K562 (cell line): ENCODE measurements around the gene IGFBP4. TPM values are rescaled to one million over a fixed set of nuclear protein-coding genes. Genes with fewer than 3 reads are reported as not detected.
A peak's percentile ranks its signal among the peaks of the same experiment; 100 is the strongest.

Experiments
- ATAC-seq: fragments of 200-7000 bp; cut with Tn5 transposase; 3 replicates; pipeline ENCODE4 v1.9.1; 2020; ENCODE audit warnings: moderate library complexity
- BruUV-seq: library from RNA; stranded (reverse); fragments of 400-500 nt; replicated peaks from 2 replicates; lab custom pipeline; 2021; lab: Mats Ljungman, UMichigan
- CTCF ChIA-PET: fragments of 300-600 bp; formaldehyde crosslinking; extraction: SDS; loops from one replicate; lab custom pipeline; 2021; ENCODE audit warnings: low intra/inter-chr PET ratio; lab: Yijun Ruan, JAX
- POLR2A ChIA-PET: fragments of 300-600, 350-650 bp; sonication (Branson Sonifier 250); formaldehyde crosslinking; extraction: SDS; loops from one replicate; lab custom pipeline; 2021; ENCODE audit warnings: antibody characterized with exemption, inconsistent platforms; lab: Yijun Ruan, JAX
- DNase-seq, 4 experiments: peaks; one replicate each; pipeline versions ENCODE4 v3.0.0 to v3.0.0-alpha.2; 2011 to 2018; ENCODE audit warnings: low spot score in 3 of 4, mixed read lengths in 3 of 4; ENCODE audit errors: extremely low read depth in 1 of 4
- FAIRE-seq: peaks from 2 replicates; lab custom pipeline; 2011; peaks lifted over from hg19 to GRCh38; lab: Jason Lieb, UNC
- H2AFZ ChIP-seq: 2 replicates; pipeline ENCODE4 v1.6.0; 2011; ENCODE audit warnings: low read depth, low read length, control low read depth, inconsistent platforms
- H3K27ac ChIP-seq: fragments of 200-600 bp; 3 replicates; pipeline ENCODE4 v1.8.0; 2011; ENCODE audit warnings: low read depth, mild to moderate bottlenecking, control low read depth, inconsistent platforms, low read length, moderate library complexity, mixed read lengths; ENCODE audit errors: extremely low read depth
- H3K27me3 ChIP-seq, 2 experiments: fragments of 300-600 bp in 1 of 2; 2 replicates in 1 of 2; 3 replicates in 1 of 2; pipeline versions ENCODE4 v1.6.0 to v1.8.0; 2011; ENCODE audit warnings: inconsistent platforms in 2 of 2, low read length in 2 of 2, mild to moderate bottlenecking in 1 of 2, mixed read lengths in 1 of 2, moderate library complexity in 1 of 2; ENCODE audit not compliant: control insufficient read depth in 2 of 2, insufficient read depth in 2 of 2
- H3K36me3 ChIP-seq: fragments of 300-600 bp; 3 replicates; pipeline ENCODE4 v1.8.0; 2011; ENCODE audit warnings: mild to moderate bottlenecking, low read length, inconsistent platforms; ENCODE audit not compliant: control insufficient read depth, insufficient read depth
- H3K4me1 ChIP-seq, 2 experiments: fragments of 200-600 bp in 1 of 2; replicated peaks in 1 of 2; 2 replicates in 1 of 2; 3 replicates in 1 of 2; pipeline versions ENCODE4 v1.5.1 to v1.8.0; 2011; ENCODE audit warnings: inconsistent platforms in 2 of 2, low read length in 2 of 2, mild to moderate bottlenecking in 1 of 2, mixed read lengths in 1 of 2, moderate library complexity in 1 of 2; ENCODE audit not compliant: control insufficient read depth in 2 of 2, insufficient read depth in 2 of 2
- H3K4me2 ChIP-seq: 2 replicates; pipeline ENCODE4 v1.6.1; 2011; ENCODE audit warnings: low read length, control low read depth, inconsistent platforms, mixed read lengths; ENCODE audit not compliant: insufficient read depth
- H3K4me3 ChIP-seq: fragments of 200-600 bp; sonication (generic), shearing (Covaris generic); 2 replicates; pipeline ENCODE4 v1.5.1; 2016; ENCODE audit warnings: control low read depth, inconsistent platforms
- H3K79me2 ChIP-seq: fragments of 200-600 bp; 3 replicates; pipeline ENCODE4 v1.8.0; 2011; ENCODE audit warnings: low read length, inconsistent platforms; ENCODE audit not compliant: control insufficient read depth, insufficient read depth
- H3K9ac ChIP-seq, 2 experiments: 2 replicates each; pipeline versions ENCODE4 v1.6.0 to v1.6.1; 2011; ENCODE audit warnings: low read depth in 2 of 2, low read length in 2 of 2, control low read depth in 1 of 2, inconsistent platforms in 1 of 2, mild to moderate bottlenecking in 1 of 2, mixed read lengths in 1 of 2; ENCODE audit not compliant: insufficient read depth in 1 of 2
- H3K9me1 ChIP-seq: one replicate; pipeline ENCODE4 v1.6.0; 2011; ENCODE audit warnings: inconsistent platforms, mild to moderate bottlenecking, low read length, moderate library complexity; ENCODE audit not compliant: control insufficient read depth, insufficient read depth
- H3K9me3 ChIP-seq: replicated peaks from 2 replicates; pipeline ENCODE4 v1.5.1; 2011; ENCODE audit warnings: low read depth, low read length, inconsistent platforms; ENCODE audit not compliant: control insufficient read depth, insufficient read depth
- H4K20me1 ChIP-seq: replicated peaks from 2 replicates; pipeline ENCODE4 v1.6.1; 2011; ENCODE audit warnings: low read length, inconsistent platforms, mixed read lengths; ENCODE audit not compliant: control insufficient read depth, insufficient read depth
- CBFA2T2 ChIP-seq: fragments of 450-650 bp; conservative IDR thresholded peaks from 2 replicates; pipeline ENCODE4 v1.6.1; 2017; ENCODE audit warnings: mild to moderate bottlenecking
- FOXJ3 ChIP-seq: sonication (generic); formaldehyde crosslinking; IDR thresholded peaks from 2 replicates; pipeline ENCODE4 v1.4.0; 2020; ENCODE audit warnings: mild to moderate bottlenecking, missing genetic modification reagents
- MAFG ChIP-seq: fragments of 450-650 bp; conservative IDR thresholded peaks from 2 replicates; pipeline ENCODE4 v1.6.1; 2016; ENCODE audit warnings: missing genetic modification characterization, missing compliant biosample characterization
- MTA3 ChIP-seq: fragments of 450-650 bp; formaldehyde crosslinking; IDR thresholded peaks from 2 replicates; pipeline ENCODE4 v1.6.1; 2017; ENCODE audit warnings: mild to moderate bottlenecking, borderline replicate concordance
- PHF8 ChIP-seq: fragments of 200-600 bp; sonication (generic); IDR thresholded peaks from 2 replicates; pipeline ENCODE4 v1.6.1; 2012; ENCODE audit warnings: mixed run types, mild to moderate bottlenecking, inconsistent platforms, low read length, moderate library complexity, borderline replicate concordance
- SMAD3 ChIP-seq: fragments of 450-650 bp; formaldehyde crosslinking; conservative IDR thresholded peaks from 2 replicates; pipeline ENCODE4 v1.4.0; 2020; ENCODE audit warnings: mild to moderate bottlenecking
- TCF7 ChIP-seq: sonication (generic); IDR thresholded peaks from 2 replicates; pipeline ENCODE4 v1.6.1; 2016; ENCODE audit warnings: antibody characterized with exemption, borderline replicate concordance
- THRB ChIP-seq: fragments of 450-650 bp; formaldehyde crosslinking; conservative IDR thresholded peaks from 2 replicates; pipeline ENCODE4 v1.4.0; 2022; ENCODE audit warnings: mild to moderate bottlenecking, missing genetic modification characterization
- ZNF263 ChIP-seq: sonication (generic); formaldehyde crosslinking; IDR thresholded peaks from 2 replicates; pipeline ENCODE4 v1.8.0; 2022; ENCODE audit warnings: mild to moderate bottlenecking, missing genetic modification reagents, borderline replicate concordance
- ZNF518B ChIP-seq: fragments of 250-450 bp; sonication (Bioruptor Pico); IDR thresholded peaks from 2 replicates; pipeline ENCODE4 v1.5.0; 2021; ENCODE audit warnings: mild to moderate bottlenecking, moderate library complexity
- WGBS: fragments of 100-300 bp; shearing (Covaris generic); methylation state at CpG from one replicate; pipeline ENCODE4 v1.1.6; 2016; ENCODE audit warnings: low coverage, mixed read lengths; ENCODE audit not compliant: insufficient coverage; ENCODE audit errors: missing lambda C conversion rate; 5-methylcytosine and 5-hydroxymethylcytosine counted together
- in situ Hi-C: fragments of 300-500 bp; cut with MboI; formaldehyde crosslinking; loops from 4 replicates; pipeline ENCODE4 v1.15.0; 2018; ENCODE audit warnings: inconsistent platforms, mixed read lengths
- intact Hi-C: fragments of 100-400 bp; cut with micrococcal nuclease; formaldehyde crosslinking; loops from 2 replicates; pipeline ENCODE4 v1.14.2; 2022
- polyA plus RNA-seq, 8 experiments: library from polyadenylated mRNA; depleted of rRNA in 4 of 8; stranded (reverse) in 5 of 8; unstranded in 3 of 8; fragments of >200 nt; fragmentation: Nextera tagmentation in 2 of 8; fragmentation: Illumina TruSeq in 1 of 8; extraction: Ambion mirVana in 2 of 8; extraction: Trizol in 1 of 8; gene quantifications; 2 replicates each; pipeline versions ENCODE4 v1.2.1 to v1.2.3, GENCODE V29; 2011 to 2014; ENCODE audit warnings: inconsistent platforms in 1 of 8, missing spikeins in 1 of 8
- total RNA-seq, 7 experiments: library from RNA; depleted of rRNA in 6 of 7; stranded (reverse); fragments of >200 nt in 6 of 7; fragmentation: Illumina TruSeq in 2 of 7; extraction: Trizol in 2 of 7; gene quantifications; 2 replicates each; pipeline versions ENCODE4 v1.2.1 to v1.2.3, GENCODE V29; 2011 to 2021; ENCODE audit warnings: low replicate concordance in 1 of 7
- TF ChIP-seq, protein P1 (sequence below): sonication (generic); formaldehyde crosslinking; IDR thresholded peaks from 2 replicates; pipeline ENCODE4 v1.8.0; 2022; ENCODE audit warnings: missing genetic modification reagents, mild to moderate bottlenecking, borderline replicate concordance

The IGFBP4 gene
- total and polyA plus RNA-seq, 9 of the 15 experiments (the other 6 are each of a cell fraction or from before 2014, with no cell fraction given): 8.8 to 99.8 (median 18.6) TPM

DNA sequence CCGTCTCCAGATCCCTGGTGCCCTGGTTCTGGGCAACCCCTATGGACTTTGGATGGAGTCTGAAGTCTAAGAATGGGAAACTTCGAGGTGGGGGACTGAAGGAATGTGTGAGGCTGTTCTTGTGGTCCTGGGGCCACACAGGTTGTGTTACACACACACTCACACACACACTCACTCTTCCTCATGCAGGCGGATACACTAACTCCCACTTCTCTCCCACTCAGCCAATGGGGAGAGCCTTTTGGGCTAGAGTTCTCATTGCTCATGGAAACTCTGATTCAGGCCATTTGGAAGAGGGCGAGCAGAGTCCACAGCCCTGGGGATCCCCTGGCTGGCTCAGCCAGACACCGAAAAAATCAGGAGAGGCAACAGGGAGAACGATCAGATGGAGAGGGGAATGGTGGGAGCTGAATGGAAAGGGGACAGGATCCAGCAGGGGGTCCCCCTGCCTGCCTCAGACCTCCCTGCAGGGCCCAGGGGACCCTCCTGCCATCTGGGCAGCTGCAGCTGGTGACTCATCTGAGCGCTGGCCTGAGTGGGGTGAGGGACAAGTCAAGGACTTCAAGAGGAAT lies 9.1 kb downstream of the IGFBP4 start:
- Histone ChIP-seq H3K4me2 (no peak overlapping the region), H3K9me3 (no peaks in the 10 kb centered on the region), H3K79me2 (peaks cover 3% of the 10 kb centered on the region; the same call in 2 of the 3 replicates)
- no peak for FAIRE-seq
- CTCF ChIA-PET: no interaction called here
- in situ Hi-C loops: no loop called here
- TF ChIP-seq FOXJ3 (CRISPR knock-in tag): no peak
- TF ChIP-seq ZNF518B (CRISPR knock-in tag): no peak
- TF ChIP-seq TCF7: no peak
- TF ChIP-seq THRB (CRISPR knock-in tag): no peak
- TF ChIP-seq, protein P1, sequence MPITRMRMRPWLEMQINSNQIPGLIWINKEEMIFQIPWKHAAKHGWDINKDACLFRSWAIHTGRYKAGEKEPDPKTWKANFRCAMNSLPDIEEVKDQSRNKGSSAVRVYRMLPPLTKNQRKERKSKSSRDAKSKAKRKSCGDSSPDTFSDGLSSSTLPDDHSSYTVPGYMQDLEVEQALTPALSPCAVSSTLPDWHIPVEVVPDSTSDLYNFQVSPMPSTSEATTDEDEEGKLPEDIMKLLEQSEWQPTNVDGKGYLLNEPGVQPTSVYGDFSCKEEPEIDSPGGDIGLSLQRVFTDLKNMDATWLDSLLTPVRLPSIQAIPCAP (CRISPR knock-in tag): no peak
- no peak for TF ChIP-seq PHF8
- TF ChIP-seq SMAD3 (CRISPR knock-in tag): no peak
- TF ChIP-seq MAFG (tag): no peak
- no peak for TF ChIP-seq CBFA2T2
- TF ChIP-seq MTA3: no peak
- TF ChIP-seq ZNF263 (CRISPR knock-in tag): no peak
- TF ChIP-seq, all 486 proteins: peak for 0
- H3K27me3 ChIP-seq: no peaks in the 10 kb centered on the region
- POLR2A ChIA-PET: interaction anchor here (0.7 kb wide), 1 partner anchor 9 kb away, joined by 7 read pairs; no protein-coding TSS in a partner anchor
- peaks cover 32% of the 10 kb centered on the region; the same call in 2 of the 3 replicates for H3K36me3 ChIP-seq
- H4K20me1 ChIP-seq: no peaks in the 10 kb centered on the region
- 49% methylated on average over 6 of the region's 7 CpGs for WGBS
- no TSS peak for BruUV-seq
- no peak overlapping the region for H3K4me3 ChIP-seq
- ATAC-seq: no peak
- H3K9me1 ChIP-seq: no peaks in the 10 kb centered on the region
- H3K27ac ChIP-seq: no peak overlapping the region
- H2AFZ ChIP-seq: no peak overlapping the region
- intact Hi-C loops: no loop called here
- no peak for DNase-seq
- peak overlapping the region in 1 of 2 experiments; percentile 66; a peak in 1 of 4 replicates for H3K9ac ChIP-seq
- peaks cover 5 to 11% of the 10 kb centered on the region in 2 experiments; a peak in 3 of 5 replicates for H3K4me1 ChIP-seq
